HG02678 (cell line): ENCODE data around the gene IL15RA.
"Not testable (repeated sequence)": the region's sequence is repeated elsewhere in the genome, so short reads cannot be mapped to it uniquely, and the experiment has no call there.

Source experiments
- ATAC-seq: cut with Tn5 transposase; IDR thresholded peaks from one replicate; pipeline ENCODE4 v1.9.1; 2021; ENCODE audit warnings: mild to moderate bottlenecking, moderate library complexity; ENCODE audit not compliant: unreplicated experiment

Gene IL15RA

GRCh38 chr10:6006546-6006945, 29.2 kb upstream of the IL15RA start:
- no peak for ATAC-seq

GRCh38 chr10:6005856-6006395, 28.6 kb upstream of the IL15RA start:
- ATAC-seq = no peak

GRCh38 chr10:6005161-6005804, 27.9 kb upstream of the IL15RA start:
- not testable (repeated sequence) for ATAC-seq

DNA sequence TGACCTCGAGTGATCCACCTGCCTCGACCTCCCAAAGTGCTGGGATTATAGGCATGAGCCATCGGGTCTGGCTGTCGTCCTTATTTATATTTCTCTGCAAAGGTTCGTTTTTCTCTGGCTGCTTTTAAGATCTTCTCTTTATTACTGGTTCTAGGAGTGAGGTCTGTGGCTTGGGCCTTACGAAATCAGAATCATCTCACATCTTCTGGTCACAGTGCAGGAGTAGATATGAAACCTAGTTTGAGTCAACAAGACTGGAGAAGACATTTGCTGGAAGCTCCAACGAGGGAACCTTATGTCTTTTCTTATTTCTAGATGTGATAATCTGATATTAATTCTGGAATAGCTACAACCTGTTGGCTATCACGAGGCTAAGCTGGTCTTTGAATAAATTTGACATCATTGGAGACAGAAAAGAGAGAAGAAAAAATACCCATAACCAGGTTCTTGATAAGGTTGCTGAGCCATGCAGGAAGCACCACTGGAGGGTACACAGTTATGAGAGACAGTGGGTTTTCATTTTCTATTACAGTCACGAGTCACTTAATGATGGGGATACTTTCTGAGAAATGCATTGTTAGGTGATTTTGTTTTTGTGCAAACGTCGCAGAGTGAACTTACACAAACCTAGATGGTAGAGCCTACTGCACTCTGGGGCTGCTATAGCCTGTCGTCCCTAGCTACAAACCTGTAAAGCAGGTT, 25.6 kb upstream of the IL15RA start:
- ATAC-seq = no peak

DNA sequence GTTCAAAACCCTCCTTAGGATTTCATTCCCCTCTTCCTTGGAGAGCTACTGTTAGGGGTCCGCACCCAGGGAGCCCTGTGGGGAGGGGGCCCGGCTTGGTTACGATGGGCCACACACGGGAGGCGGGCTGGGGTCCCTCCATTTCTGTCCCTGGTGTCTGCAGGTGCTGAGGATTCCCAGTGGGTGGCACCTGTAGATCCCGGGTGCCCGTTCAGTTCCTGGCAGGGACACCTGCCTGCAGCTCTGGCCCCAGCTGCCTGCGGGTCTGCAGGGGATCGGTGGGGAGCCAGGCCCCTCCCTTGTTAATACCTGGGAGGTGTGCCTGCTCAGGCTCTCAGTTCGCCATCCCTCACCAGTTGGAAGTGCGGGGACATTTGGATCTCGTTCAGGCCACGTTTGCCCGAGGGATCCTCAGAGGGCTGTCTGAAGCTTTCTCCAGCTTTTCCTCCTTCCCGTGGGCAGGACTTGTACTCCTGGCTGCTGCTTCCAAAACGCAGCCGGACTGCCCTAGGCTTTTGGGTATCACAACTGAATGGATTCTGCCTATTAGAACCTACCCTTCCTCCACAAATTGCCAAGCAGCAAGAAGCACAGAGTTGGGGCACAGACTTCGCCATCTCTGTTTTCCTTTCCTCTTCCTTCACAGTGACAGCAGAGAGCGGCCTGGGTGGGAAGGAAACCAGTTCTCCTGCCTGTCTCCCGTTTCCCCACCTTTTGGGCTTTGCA, 22.3 kb upstream of the IL15RA start:
- ATAC-seq = no peak

- ATAC-seq = no peak
Observed at GRCh38 chr10:5996696-5997095, 19.4 kb upstream of the IL15RA start.

DNA sequence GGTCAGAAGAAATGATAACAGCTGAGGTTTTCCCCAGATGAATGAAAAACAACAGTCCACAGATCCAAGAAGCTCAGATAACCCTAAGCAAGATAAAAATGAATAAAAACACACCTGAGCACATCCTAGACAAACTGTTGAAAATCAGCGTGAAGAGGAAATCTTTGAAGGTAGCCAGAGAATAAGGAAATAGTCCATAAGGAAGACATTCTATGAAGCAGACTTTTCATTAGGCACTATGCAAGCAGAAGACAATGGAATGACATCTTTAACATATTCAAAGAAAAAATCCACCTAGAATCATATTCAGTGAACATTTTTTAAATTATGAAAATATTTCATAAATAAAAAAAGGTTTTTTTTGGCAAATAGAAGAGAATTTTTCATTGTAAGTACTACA, 15.1 kb upstream of the IL15RA start:
- no peak for ATAC-seq

GRCh38 chr10:5991708-5992107, 14.4 kb upstream of the IL15RA start:
- ATAC-seq = no peak

GRCh38 chr10:5989756-5990155, 12.4 kb upstream of the IL15RA start:
- no peak for ATAC-seq

DNA sequence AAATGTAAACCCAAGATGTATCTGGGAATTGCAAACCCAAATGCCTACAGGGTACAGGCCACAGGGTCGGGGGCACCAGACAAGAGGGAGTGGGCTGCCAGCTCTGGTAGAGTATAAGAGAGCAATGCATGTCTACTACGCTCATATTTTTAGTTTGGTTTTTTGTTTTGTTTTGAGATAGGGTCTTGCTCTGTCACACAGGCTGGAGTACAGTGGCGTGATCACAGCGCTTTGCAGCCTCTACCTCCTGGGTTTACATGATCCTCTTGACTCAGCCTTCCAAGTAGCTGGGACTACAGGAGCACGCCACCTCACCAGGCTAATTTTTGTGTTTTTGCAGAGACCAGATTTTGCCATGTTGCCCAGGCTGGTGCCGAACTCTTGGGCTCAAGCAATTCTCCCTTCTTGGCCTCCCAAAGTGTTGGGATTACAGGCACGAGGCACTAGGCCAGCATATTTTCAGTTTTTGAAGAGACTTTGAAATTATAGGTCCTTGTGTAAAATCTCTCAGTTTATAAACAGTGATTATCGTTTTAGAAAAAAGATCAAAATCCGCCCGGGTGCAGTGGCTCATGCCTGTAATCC, 11.1 kb upstream of the IL15RA start:
- ATAC-seq = no peak

DNA sequence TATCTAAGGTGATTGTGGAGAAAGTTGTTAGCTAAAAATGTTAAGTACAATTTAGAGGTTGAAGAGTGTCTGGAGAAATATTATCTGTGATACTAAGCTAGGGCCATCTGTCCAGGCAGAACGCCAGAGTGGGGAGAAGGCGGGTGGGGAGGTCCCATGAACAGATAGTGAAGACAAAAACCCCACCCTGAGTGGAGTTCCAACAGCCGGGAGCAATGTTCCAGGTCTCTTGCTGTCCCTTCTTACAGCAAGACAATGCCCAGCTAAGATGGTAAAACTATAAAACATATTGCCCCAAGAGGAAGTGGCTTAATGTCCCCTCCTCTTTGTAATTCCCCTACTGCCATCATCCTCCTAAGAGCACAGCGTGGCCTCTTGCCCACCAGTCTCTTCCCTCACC, 10.4 kb upstream of the IL15RA start:
- ATAC-seq = no peak

GRCh38 chr10:5985029-5985428, 7.7 kb upstream of the IL15RA start:
- ATAC-seq = no peak

DNA sequence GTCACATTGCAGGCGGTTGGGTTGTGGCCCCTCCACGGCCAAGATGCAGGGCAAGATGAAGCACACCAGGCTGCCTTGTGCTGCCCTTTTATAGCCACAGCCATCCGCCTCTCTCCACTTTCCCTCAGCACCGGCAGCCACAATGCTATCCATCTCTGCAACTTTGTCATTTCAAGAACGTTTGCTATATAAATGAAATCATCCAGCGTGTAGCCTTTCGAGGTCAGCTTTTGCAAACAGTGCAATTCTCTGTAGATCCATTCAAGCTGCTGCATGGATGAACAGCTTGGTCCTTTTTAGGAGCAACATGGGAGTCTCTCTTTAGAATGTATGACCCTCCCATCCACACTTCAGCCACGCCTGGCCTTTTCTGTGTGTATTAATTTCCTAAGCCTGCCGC, 6.4 kb upstream of the IL15RA start:
- ATAC-seq = no peak

GRCh38 chr10:5981529-5981928, 4.2 kb upstream of the IL15RA start:
- no peak for ATAC-seq

DNA sequence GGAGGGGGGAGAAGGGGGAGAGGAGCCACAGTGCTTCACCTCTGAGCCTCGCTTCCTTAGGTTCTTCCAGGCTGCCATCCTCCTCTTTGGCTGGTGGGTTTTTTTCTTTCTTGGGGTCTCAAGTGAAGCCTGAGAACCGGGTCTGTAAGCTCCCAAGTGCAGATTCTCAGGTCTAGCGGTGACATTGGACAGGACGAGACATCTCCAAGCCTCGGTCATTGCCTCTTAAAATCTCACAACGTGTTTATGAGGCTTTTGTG, 817 bp upstream of the IL15RA start:
- no peak for ATAC-seq

DNA sequence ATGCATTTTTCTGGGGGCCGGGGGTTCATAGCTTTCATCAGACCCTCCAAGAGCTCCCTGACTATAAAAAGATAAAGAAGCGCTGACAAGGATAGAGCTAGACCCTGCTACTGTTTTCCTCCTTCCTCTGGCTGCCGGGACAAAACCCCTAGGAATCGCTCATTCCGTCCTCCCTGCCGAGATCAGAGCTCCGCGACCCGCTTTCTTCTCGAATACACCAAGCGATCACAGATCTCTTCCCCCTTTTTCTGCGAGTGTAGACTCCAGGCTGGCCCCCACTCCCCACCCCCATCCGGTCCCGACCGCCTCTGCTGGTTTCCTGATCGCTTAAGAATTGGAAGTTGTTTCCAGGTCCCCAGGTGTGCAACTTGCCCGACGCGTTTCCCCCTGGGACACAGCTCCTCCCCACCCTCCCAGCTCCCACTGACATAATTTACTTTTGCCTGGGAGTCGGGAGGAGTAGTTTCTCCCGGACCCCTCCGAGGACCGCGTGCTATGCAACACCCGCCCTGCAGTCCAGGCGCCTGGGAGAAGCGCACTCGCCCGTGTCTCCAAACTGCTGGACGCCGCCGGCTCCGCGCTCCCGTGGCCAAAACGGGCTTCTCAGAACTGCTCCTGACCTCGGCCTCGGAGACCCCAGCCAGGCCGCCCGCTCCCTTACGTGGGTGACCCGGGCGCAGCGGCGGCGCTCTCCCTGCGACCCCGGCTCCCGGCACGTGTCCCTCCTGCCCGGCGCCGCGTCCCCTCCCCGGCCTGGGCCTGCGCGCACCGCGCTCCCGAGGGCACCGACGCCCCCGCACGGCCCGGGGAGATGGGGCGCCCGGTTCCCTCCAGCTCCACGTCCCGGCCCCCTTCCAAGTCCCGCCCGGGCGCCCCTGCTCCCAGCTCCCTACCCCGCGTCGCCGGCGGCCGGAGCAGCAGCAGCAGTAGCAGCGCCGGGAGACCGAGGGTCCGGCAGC, 552 bp downstream of the IL15RA start:
- peak; percentile 13 for ATAC-seq

GRCh38 chr10:5975641-5976473, 1.5 kb downstream of the IL15RA start:
- ATAC-seq = peak; percentile 63

DNA sequence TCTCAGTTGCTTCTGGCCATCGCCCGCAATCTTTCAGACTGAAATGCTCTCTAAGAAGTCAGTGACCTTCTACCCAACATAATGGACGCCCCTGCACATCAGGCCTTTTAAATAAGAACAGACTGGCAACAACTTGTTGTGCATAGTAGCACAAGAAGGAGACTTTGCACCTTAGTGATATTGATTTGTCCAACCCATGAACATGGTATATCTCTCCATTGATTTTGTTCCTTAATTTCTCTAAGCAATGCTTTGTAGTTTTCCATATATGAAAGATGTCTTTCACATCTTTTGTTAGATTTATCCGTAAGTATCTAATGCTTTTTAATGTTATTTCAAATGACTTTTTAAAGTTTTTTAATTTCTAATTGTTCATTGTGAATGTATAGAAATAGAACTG, 4.3 kb downstream of the IL15RA start:
- no peak for ATAC-seq

- ATAC-seq = no peak
Observed at GRCh38 chr10:5971886-5972285, 5.5 kb downstream of the IL15RA start.

- ATAC-seq = no peak
Observed at GRCh38 chr10:5971315-5971832, 6.0 kb downstream of the IL15RA start.
